CD4-positive, alpha-beta T cell treated with Interleukin-4 for 1 hour (primary cell): ENCODE data around the gene BAG1.

Experiments
- DNase-seq, 2 donors: peaks; one replicate each; pipeline ENCODE4 v3.0.0-alpha.2; 2020 to 2022

Gene BAG1

DNA sequence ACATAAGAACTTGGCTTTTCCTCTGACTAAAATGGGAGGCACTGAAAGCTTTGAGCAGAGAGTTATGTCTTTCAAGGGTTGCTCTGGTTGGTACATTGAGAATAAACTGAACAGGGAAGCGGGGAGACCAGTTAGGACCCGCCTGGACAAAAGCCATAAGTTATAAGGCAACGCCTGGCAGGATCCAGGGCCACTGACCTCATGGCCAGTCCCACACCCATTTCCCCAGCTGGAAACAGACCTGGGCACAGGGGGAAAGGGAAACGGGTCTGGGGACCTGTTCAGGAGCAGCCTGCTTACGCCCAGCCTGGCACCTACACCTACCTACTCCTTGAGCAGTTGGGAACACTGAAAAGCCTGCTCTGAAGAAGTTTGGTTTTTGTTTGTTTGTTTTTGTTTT is 23.2 kb downstream of the BAG1 start:
- no peak for DNase-seq

DNA sequence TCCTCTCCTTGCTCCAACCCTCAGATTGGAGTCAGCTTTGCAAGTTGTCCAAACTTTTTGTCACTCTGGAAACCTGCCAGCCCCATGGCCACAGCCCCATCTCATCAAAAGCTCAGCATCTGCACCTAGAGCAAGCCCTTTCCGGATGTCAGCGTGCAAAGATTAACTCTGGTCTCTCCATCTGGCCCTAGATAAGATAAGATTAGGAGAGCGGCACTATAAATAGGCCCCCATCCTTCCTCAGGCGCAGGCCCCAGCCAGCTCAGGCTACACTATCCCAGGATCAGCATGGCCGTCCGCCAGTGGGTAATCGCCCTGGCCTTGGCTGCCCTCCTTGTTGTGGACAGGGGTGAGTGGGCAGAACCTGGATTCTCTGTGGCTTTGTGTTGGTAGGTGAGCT is 24.6 kb downstream of the BAG1 start, which contains the start of gene SPINK4:
Gene SPINK4, plus strand, starts transcription at position 247 of the 400 bp plus-strand sequence. Its CDS starts 42 bp downstream, at position 289.
- DNase-seq, result no peak

DNA sequence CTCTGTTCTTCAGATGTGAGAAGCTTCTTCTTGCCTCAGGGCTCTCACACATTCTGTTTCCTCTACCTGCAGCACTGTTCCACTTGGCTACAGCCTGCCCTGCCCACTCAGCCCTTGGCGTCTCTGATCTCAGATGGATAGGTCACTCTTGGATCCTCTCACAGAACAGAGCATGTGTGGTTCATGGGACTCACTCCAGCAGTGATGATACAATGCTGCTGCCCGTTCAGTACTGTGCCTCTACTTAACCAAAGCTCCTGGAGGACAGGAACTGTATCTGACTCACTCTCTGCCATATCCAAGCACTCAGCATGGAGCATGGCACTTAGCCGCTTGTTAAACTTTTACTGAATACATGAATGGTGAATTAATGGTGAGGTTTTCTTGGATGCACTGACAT is 27.9 kb downstream of the BAG1 start:
- no peak for DNase-seq

DNA sequence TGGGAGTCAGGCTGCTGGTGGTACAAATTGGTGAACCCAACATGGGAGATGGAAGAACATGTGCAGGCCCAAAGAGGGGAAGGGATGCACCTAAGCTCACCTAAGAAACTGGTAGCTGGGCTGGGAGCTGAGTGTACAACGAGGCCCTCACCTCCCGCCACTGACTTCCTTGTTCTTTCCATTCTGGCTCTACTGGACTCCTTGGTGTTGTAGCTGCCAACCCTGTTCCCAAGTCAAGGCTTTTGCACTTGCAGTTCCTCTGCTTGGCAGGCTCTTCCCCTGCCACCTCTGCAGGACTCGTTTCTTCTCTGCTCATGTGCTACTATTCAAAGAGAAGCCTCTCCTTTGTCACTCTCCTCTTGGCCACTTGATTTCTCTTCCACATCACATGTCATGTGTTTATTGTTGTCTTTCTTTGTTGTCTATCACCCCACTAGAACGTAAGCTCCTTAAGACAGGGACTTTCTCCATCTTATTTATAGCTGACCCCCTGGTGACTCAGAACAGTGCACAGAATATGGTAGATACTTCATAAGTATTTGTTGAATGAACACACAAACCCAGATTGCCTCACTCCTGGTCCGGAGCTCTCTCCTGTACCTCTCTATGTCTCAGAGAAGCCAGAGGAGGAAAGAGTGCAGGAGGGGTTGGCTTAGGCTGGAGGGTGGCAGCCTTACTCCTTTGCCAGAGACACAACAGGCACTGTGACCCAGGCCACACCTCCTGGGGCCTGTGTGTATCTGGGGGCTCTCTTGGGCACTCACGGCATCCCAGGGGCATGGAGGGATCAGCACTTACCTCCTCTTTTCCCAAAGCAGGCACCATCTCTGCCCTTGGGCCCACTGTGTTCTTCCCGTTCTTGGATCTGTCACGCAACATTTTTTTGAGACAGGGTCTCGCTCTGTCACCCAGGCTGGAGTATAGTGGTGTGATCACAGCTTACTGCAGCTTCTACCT is 29.7 kb downstream of the BAG1 start:
- DNase-seq, result no peak

DNA sequence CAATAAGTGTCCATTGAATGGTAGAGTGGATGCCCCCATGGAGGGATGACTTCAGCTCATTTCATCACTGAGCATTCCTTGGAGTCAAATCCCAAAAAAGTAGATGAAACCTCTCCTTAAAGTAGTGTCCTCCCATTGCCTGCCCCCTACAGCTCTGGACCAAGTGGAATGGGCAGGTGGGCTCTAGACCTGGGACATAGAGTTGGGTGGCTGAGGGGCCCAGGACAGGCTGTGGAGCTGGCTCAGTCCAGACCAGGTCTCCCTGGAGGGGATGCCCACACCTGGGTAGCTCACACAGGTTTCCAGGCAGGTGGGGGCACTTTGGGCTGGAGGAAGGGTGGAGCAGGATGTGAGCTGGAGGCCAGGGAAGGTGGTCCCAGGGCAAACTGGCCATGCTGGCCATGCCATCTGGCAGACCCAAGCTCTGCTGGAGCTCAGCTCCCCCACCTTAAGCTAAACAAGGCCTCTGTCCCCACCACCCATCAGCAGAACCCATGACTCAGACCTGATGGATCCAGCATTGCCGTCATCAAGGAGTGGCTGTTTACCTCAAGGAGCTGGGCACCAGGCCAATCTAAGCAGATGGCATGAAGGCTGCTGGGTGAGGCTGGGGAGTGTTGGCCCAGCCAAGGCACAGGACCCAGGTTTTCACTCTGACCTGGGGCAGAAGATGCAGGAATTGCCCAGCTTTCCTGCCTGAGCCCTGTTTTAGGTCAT is 30.7 kb downstream of the BAG1 start:
- no peak for DNase-seq

DNA sequence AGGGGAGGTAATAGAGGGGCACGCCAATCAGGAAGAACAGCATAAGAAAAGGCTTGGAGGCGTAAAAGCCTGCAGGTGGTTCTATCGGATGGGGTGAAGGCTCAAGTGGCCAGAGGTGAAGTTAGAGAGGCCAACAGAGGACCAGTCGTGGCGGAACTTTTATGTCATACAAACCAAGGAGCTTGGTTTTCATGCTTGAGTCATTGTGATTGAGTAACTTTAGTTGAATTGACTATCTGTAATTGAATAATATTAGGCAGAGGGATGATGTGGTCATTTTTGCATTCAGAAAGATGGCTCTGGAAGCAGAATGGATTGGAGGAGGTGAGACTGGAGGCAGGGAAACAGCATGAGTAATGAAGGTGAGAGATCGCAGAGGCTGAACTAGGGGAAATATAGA is 31.7 kb downstream of the BAG1 start:
- DNase-seq, result no peak

DNA sequence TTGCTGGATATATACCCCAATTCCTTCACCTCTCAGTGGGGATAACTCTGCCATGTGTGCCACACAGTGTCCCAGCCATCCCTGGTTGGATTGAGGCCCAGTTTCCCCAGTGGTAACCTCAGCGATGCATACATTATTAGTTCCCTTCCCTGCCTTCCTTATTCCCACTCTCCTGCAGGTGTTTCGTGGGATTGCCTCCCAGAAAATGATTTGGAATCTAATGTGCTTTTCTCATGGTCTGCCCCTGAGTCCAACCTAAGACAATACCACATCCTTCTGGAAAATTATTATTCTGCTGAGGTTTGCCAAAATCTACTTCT is 32.9 kb downstream of the BAG1 start:
- DNase-seq, result no peak

DNA sequence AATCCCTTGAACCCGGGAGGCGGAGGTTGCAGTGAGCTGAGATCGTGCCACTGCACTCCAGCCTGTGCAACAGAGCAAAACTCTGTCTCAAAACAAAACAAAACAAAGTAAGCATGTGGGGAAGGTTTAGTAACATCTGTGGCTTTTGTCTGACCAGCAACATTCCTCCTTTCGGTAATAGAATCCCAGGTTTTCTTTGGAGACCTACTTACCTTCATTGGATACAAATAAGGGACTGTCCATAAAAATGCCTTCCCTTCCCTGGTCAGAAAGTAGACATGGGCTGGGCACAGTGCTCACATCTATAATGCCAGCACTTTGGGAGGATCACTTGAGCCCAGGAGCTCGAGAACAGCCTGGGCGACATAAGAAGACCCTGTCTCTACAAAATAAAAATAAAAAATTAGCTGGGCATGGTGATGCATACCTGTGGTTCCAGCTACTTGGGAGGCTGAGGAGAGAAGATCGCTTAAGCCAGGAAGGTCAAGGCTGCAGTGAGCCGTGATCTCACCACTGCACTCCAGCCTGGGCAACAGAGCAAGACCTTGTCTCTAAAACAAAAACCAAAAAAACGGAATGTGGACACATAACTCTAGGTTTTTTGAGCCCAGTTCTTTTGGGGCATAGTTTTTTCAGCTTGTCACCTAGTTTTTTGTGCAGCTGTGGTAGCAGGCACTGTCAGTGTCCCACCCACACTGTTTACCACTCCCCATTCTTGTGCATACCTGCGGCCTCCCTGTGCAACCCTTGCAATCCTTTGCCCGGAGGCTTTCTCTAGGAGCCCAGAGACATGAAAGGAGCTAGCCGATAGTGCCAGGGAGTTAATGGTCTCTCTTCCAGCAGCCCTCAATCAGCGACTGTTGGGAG is 33.5 kb downstream of the BAG1 start:
- DNase-seq, result no peak

DNA sequence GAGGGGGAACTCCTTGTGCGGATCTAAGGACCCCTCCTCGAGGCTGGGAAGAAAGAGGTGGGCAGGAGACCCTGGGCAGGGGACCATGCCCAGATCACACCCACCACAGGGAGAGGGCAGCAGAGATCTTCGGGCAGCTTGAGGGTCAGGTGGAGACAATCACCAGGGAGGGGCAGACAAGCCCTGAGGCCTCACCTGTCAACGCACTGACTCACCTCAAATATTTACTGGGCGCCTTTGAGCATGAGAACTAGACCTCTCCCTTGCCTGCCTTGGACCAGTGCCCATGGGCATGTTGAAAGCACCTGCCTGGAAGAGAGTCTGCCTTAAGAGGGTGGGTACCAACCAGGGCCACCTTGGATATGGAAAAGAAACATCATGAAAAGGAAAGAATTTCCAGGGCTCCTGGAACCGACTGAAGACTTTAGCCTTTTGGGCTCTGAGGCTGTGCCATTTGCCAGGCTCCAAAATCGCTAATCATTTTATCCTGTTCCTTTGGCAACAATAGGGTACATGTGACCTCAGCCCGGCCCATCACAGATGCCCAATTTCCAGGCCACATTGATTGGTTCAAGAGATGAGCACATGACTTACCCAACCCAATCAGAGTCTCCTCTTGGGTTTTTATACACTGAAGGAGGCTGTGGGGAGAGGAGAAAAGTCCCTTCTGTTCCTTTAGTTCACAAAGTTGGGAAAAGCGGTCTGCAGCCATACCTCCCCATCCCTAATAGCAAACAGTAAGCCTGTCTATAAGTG is 35.0 kb downstream of the BAG1 start:
- DNase-seq, result no peak

DNA sequence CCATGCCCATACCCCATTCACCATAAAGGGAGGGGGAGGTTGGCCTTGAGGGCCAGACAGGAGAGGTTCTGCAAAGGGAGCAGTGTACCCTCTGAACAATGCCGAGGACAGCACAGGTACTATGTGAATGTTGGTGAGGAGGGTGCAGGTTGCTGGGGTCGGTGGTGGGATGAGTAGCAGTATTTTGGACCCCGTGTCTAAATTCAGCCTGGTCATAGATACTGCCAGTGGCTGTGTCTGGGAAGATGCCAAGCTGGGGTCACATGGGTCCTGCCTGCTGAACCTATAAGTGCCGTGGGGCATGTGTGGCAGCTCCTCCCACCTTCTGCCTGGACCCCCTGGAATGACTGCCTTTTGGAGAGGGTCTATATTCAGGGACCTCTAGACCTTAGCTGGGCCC is 35.9 kb downstream of the BAG1 start:
- no peak for DNase-seq

DNA sequence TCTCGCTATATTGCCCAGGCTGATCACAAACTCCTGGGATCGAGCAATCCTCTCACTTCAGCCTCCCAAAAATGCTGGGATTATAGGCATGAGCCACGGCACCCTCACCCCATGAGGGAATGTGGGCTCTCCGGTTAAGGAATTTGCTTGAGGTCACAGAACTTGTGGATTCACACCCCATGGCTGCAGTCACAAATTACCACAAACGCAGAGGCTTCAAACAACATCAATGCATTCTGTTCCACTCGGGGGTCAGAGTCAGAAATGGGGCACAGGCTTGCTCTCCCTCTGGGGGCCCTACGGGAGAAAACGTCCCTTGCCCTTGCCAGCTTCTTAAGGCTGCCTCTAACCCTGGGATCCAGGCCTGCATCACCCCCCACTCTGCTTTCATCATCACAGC is 36.8 kb downstream of the BAG1 start:
- DNase-seq, result no peak

DNA sequence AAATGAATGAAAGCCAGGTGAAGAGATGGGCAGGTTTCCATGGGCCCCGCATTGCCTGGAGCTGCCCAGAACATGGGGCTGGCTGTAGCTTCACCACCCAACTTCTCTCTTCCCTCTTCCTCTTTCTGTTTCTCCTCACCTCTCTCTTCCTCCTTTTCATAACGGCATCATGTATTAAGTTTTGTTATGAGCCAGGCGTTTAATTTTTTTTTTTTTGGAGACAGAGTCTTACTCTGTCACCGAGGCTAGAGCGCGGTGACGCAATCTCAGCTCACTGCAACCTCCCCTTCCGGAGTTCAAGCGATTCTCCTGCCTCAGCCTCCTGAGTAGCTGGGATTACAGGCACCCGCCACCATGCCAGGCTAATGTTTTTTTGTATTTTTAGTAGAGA is 37.5 kb downstream of the BAG1 start:
- peak; percentile 13 to 65 for DNase-seq

DNA sequence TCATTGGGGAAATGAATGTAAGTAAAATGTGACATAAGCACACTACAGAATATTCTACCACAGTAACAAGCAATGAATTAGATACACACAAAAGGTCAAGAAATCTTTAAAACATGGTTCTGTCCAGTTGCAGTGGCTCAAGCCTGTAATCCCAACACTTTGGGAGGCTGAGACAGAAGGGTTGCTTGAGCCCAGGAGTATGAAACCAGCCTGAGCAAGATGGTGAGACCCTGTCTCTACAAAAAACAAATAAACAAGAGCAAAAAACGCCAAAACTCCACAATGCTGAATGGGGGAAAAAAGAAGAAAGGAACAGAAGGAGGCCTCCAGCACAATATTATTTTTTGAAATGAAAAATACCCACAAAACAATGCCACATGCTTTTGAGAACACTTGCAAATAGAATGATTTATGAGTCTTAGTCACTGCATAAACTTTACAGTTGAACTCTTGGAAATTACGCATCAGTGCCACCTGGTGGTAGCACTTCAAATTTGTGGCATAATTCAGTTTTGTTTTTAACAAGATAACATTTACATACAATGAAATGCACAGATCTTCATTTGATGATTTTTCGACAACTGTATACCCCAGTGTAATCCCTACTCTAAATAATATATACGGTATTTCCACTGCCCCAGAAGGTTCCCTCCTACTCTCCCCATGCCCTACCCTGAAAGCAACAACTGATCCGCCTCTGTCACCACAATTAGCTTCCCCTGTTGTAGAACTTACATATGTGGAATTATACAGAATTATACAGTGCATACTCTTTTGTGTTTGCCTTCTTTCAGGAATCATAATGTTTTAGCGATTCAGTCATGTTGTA is 39.0 kb downstream of the BAG1 start:
- peak; percentile 68 to 79 for DNase-seq

DNA sequence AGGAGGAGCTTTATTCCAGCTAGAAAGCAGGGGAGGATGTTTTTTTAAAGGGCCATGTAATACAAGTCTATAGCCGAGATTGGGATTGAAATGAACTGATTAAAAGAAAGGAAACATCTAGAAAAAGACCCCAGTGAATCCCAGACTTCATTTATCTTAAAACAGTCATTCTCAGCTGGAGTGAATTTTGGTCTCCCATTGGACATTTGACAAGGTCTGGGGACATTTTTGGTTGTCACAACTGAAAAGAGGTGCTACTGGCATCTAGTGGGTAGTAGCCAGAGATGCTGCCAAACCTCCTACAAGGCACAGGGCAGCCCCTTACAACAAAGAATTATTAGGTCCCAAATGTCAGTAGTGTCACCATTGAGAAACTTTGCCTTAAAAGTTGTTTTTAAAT is 40.8 kb downstream of the BAG1 start:
- DNase-seq, result no peak

DNA sequence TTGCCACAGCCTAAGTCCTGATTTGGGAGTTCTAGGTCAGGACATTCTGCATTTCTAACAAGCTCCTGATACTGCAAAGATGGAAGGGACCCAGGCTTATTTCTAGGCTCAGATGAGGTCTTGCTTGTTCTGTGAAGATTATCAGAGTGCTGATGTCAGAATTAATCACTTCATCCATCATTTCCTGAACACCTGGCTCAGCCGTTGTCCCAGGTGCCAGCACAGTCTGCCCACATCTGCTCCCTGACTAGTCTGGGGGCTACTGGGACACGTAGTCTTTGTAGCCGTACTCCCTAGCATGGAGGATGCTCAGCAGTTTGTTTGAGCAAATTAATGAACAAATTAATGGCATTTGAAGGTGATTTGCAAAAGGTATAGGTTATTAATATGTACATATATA is 42.5 kb downstream of the BAG1 start:
- DNase-seq, result no peak

DNA sequence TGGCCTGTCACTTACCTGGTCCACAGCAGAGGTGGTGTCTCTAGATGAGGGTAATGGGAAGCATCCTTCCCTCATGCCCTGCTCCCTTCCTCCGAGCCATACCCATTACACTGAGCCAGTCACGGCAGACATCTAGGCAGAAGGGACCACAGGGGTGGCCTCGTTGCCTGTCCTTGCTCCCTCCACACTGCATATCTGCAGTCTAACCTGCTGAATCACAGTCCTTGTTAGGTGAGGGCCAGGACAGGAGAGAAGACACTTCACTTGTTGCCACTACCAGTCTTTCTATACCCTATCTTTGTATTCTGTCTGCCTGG is 43.0 kb downstream of the BAG1 start:
- DNase-seq, result no peak

DNA sequence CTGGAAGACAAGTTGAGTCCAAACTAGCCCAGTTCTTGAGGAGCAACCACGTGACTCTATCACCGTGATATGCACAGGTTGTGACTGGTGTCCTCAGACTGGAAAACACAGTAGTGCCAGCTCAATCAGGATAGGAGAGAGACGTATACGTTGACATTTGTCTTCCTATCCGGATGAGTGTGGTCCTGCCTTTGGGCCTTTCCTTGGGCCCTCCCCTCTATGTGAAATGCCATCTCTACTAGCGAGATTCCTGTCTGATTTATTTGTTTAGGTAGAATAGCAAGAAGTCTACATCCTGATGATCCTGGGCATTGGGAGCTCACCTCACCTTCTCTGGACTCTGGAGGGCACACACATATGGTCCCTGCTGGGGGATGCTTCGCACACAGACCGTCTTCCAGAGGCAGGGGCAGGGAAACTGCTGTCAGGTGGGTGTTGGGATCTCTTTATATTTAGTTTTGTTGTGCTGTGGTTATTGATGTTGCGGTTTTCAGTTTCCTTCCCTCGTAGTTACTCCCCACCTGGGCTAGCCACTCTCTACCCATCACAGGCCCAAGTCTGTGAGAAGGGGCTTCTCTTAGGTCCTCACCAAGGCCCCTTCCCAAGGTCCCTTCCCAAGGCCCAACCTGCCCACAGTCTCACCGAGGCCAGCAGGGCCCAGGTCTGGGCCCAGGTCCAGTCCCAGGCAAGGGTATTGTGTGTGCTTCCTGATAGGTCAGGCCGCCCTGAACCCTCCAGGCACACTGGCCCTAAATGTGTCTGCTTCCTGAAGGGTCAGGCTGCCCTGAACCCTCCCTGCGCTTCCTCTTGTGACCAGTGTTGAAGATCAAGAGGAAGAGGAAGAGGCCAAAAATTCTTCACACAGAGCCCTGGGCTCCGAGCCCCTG is 43.6 kb downstream of the BAG1 start:
- no peak for DNase-seq

DNA sequence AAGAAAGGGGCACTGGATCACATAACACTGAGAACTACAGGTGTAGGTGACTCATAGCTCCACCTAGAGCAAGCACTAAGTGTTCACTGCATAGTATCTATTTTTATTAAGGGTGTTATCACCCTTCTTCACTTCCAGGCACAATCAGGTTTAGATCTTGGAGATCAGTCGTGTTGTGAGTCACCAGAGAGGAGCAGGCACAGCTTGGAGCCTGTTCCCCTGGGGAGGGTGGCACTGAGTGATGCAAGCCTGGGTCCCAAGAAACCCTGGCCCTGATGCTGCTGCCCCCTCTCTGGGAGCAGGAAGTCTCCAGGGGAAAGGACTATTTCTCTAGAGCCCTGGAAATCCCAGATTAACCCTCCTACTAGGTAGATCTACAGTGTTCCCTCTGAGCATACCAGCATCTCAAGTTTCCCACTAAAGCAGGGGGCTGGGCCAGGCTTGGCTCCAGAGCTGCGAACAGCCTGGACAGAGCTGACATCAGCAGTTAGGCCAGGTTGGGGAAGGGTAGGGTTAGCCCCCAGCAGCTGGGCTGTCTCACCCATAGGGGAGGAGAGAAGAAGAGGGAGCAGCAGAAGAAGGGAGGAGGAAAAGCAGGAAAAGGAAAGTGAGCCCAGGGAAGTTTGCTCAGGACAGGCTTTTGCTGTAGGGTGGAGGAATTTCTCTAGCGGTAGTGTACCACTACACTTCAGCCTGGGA is 52.7 kb downstream of the BAG1 start:
- DNase-seq, result no peak

DNA sequence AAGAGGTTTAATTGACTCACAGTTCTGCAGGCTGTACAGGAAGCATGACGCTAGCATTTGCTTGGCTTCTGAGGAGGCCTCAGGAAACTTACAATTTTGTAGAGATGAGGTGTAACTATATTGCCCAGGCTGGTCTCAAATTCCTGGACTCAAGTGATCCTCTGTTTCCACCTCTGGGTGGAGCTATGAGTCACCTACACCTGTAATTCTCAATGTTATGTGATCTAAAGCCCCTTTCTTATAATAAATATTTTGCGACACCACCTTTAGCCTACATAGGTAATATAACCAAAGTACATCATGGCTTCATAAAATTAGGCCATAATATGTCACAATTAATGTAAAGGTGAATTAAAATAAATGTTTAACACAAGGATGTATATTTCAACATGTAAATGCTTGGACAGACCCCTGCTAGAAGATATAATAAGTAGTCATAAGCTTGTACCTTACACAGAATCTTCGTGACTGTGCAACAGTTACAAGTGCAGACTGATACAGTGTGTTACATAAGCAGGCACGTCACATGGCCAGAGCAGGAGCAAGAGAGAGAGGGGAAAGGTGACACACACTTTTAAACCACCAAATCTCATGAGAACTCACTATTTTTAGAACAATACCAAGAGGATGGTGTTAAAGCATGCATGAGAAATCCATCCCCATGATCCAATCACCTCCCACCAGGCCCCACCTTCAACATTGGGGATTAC is 54.3 kb downstream of the BAG1 start:
- DNase-seq, result no peak
